HEK293 (cell line): Measurements from ENCODE around the gene AMMECR1L.

Experiments used
- CTCF ChIA-PET: fragments of 350-600 bp; formaldehyde crosslinking; extraction: SDS; loops from one replicate; lab custom pipeline; 2021; ENCODE audit warnings: antibody characterized with exemption; lab: Yijun Ruan, JAX
- POLR2A ChIA-PET: fragments of 300-600 bp; formaldehyde crosslinking; extraction: SDS; loops from one replicate; lab custom pipeline; 2020; ENCODE audit warnings: antibody characterized with exemption, inconsistent platforms; lab: Yijun Ruan, JAX
- H3K27ac ChIP-seq: fragments of 200-500 bp; sonication (Bioruptor generic); 2 replicates; pipeline ENCODE4 v1.5.1; 2014; ENCODE audit warnings: low read depth, low read length, control low read depth, inconsistent platforms; ENCODE audit errors: extremely low read depth
- H3K36me3 ChIP-seq, 2 experiments: fragments of 200-500 bp in 1 of 2; sonication (Bioruptor generic) in 1 of 2; 1 replicate in 1 of 2; 2 replicates in 1 of 2; pipeline ENCODE4 v1.5.1; 2014 to 2017; ENCODE audit warnings: inconsistent platforms in 2 of 2, low read length in 2 of 2; ENCODE audit not compliant: control insufficient read depth in 2 of 2, insufficient read depth in 1 of 2
- H3K4me1 ChIP-seq: fragments of 200-500 bp; sonication (Bioruptor generic); 2 replicates; pipeline ENCODE4 v1.5.1; 2014; ENCODE audit warnings: mild to moderate bottlenecking, low read length, inconsistent platforms; ENCODE audit not compliant: control insufficient read depth, insufficient read depth
- H3K4me3 ChIP-seq: 2 replicates; pipeline ENCODE4 v1.5.1; 2011; ENCODE audit warnings: low read depth, mild to moderate bottlenecking, control low read depth, low read length, moderate library complexity
- H3K9me3 ChIP-seq: fragments of 200-500 bp; sonication (Bioruptor generic); 2 replicates; pipeline ENCODE4 v1.5.1; 2014; ENCODE audit warnings: low read depth, low read length, inconsistent platforms; ENCODE audit not compliant: control insufficient read depth, insufficient read depth
- CTCF ChIP-seq: fragments of 450-650 bp; formaldehyde crosslinking; IDR thresholded peaks from 2 replicates; pipeline ENCODE4 v1.5.1; 2016; ENCODE audit warnings: missing biosample characterization, missing genetic modification characterization
- EGR2 ChIP-seq: fragments of 450-650 bp; formaldehyde crosslinking; IDR thresholded peaks from 2 replicates; pipeline ENCODE4 v1.5.1; 2016; ENCODE audit warnings: low read depth, missing biosample characterization, missing genetic modification characterization
- GFI1B ChIP-seq: fragments of 450-650 bp; formaldehyde crosslinking; IDR thresholded peaks from 2 replicates; pipeline ENCODE4 v1.5.1; 2016; ENCODE audit warnings: missing biosample characterization, missing genetic modification characterization
- KLF10 ChIP-seq: fragments of 450-650 bp; IDR thresholded peaks from 2 replicates; pipeline ENCODE4 v1.5.1; 2018; ENCODE audit warnings: missing biosample characterization, mild to moderate bottlenecking, missing genetic modification characterization
- KLF7 ChIP-seq: fragments of 450-650 bp; formaldehyde crosslinking; IDR thresholded peaks from 2 replicates; pipeline ENCODE4 v1.5.1; 2016; ENCODE audit warnings: missing biosample characterization, missing genetic modification characterization, borderline replicate concordance
- SETDB1 ChIP-seq: IDR thresholded peaks from one replicate; pipeline ENCODE4 v1.6.1; 2017; ENCODE audit warnings: mild to moderate bottlenecking, low read length, moderate library complexity, mixed read lengths; ENCODE audit not compliant: insufficient read length
- WT1 ChIP-seq: fragments of 450-650 bp; formaldehyde crosslinking; IDR thresholded peaks from 2 replicates; pipeline ENCODE4 v1.5.1; 2016; ENCODE audit warnings: missing biosample characterization, missing genetic modification characterization
- ZBTB44 ChIP-seq: fragments of 450-650 bp; IDR thresholded peaks from 2 replicates; pipeline ENCODE4 v1.5.1; 2018; ENCODE audit warnings: missing biosample characterization, mild to moderate bottlenecking, missing genetic modification characterization
- ZBTB48 ChIP-seq: fragments of 450-650 bp; formaldehyde crosslinking; IDR thresholded peaks from 2 replicates; pipeline ENCODE4 v1.5.1; 2016; ENCODE audit warnings: missing biosample characterization, missing genetic modification characterization
- ZBTB6 ChIP-seq: fragments of 450-650 bp; formaldehyde crosslinking; IDR thresholded peaks from 2 replicates; pipeline ENCODE4 v1.5.1; 2017; ENCODE audit warnings: missing biosample characterization, missing genetic modification characterization
- ZBTB7A ChIP-seq: fragments of 450-650 bp; formaldehyde crosslinking; IDR thresholded peaks from 2 replicates; pipeline ENCODE4 v1.5.1; 2016; ENCODE audit warnings: low read depth, missing biosample characterization, missing genetic modification characterization
- ZNF132 ChIP-seq: fragments of 450-650 bp; formaldehyde crosslinking; IDR thresholded peaks from 2 replicates; pipeline ENCODE4 v1.5.1; 2017; ENCODE audit warnings: missing biosample characterization, missing genetic modification characterization, borderline replicate concordance
- ZNF138 ChIP-seq: fragments of 450-650 bp; formaldehyde crosslinking; IDR thresholded peaks from 2 replicates; pipeline ENCODE4 v1.5.1; 2016; ENCODE audit warnings: missing biosample characterization, missing genetic modification characterization, borderline replicate concordance
- ZNF184 ChIP-seq: fragments of 450-650 bp; IDR thresholded peaks from 2 replicates; pipeline ENCODE4 v1.5.1; 2018; ENCODE audit warnings: missing biosample characterization, mild to moderate bottlenecking, missing genetic modification characterization
- ZNF202 ChIP-seq: fragments of 450-650 bp; formaldehyde crosslinking; IDR thresholded peaks from 2 replicates; pipeline ENCODE4 v1.5.1; 2016; ENCODE audit warnings: missing biosample characterization, missing genetic modification characterization, borderline replicate concordance
- ZNF223 ChIP-seq: fragments of 450-650 bp; formaldehyde crosslinking; IDR thresholded peaks from 2 replicates; pipeline ENCODE4 v1.5.1; 2016; ENCODE audit warnings: missing biosample characterization, missing genetic modification characterization
- ZNF280D ChIP-seq: fragments of 450-650 bp; formaldehyde crosslinking; IDR thresholded peaks from 2 replicates; pipeline ENCODE4 v1.5.1; 2016; ENCODE audit warnings: missing biosample characterization, missing genetic modification characterization
- ZNF416 ChIP-seq: fragments of 450-650 bp; formaldehyde crosslinking; IDR thresholded peaks from 2 replicates; pipeline ENCODE4 v1.5.1; 2016; ENCODE audit warnings: missing biosample characterization, missing genetic modification characterization
- ZNF561 ChIP-seq: fragments of 450-650 bp; IDR thresholded peaks from 2 replicates; pipeline ENCODE4 v1.5.1; 2018; ENCODE audit warnings: missing biosample characterization, missing genetic modification characterization, borderline replicate concordance
- ZNF623 ChIP-seq: fragments of 450-650 bp; formaldehyde crosslinking; IDR thresholded peaks from 2 replicates; pipeline ENCODE4 v1.5.1; 2016; ENCODE audit warnings: missing biosample characterization, missing genetic modification characterization
- ZNF658 ChIP-seq: fragments of 450-650 bp; formaldehyde crosslinking; IDR thresholded peaks from 2 replicates; pipeline ENCODE4; 2016; ENCODE audit warnings: missing biosample characterization, missing genetic modification characterization
- ZNF660 ChIP-seq: fragments of 450-650 bp; IDR thresholded peaks from 2 replicates; pipeline ENCODE4 v1.5.1; 2018; ENCODE audit warnings: missing biosample characterization, mild to moderate bottlenecking, missing genetic modification characterization
- ZNF677 ChIP-seq: fragments of 450-650 bp; IDR thresholded peaks from 2 replicates; pipeline ENCODE4 v1.5.0; 2018; ENCODE audit warnings: missing biosample characterization, mild to moderate bottlenecking, missing genetic modification characterization, moderate library complexity
- ZNF747 ChIP-seq: fragments of 450-650 bp; formaldehyde crosslinking; IDR thresholded peaks from 2 replicates; pipeline ENCODE4 v1.5.1; 2016; ENCODE audit warnings: missing biosample characterization, missing genetic modification characterization
- ZNF768 ChIP-seq: fragments of 450-650 bp; formaldehyde crosslinking; IDR thresholded peaks from 2 replicates; pipeline ENCODE4 v1.5.1; 2018; ENCODE audit warnings: missing biosample characterization, mild to moderate bottlenecking, missing genetic modification characterization
- ZNF785 ChIP-seq: fragments of 450-650 bp; formaldehyde crosslinking; IDR thresholded peaks from 2 replicates; pipeline ENCODE4 v1.5.1; 2016; ENCODE audit warnings: missing biosample characterization, missing genetic modification characterization
- ZNF843 ChIP-seq: fragments of 450-650 bp; formaldehyde crosslinking; IDR thresholded peaks from 2 replicates; pipeline ENCODE4 v1.5.1; 2016; ENCODE audit warnings: missing biosample characterization, missing genetic modification characterization
- ZSCAN18 ChIP-seq: fragments of 450-650 bp; formaldehyde crosslinking; IDR thresholded peaks from 2 replicates; pipeline ENCODE4 v1.5.1; 2016; ENCODE audit warnings: missing biosample characterization, missing genetic modification characterization
- ZSCAN30 ChIP-seq: fragments of 450-650 bp; IDR thresholded peaks from 2 replicates; pipeline ENCODE4 v1.5.1; 2018; ENCODE audit warnings: missing biosample characterization, mild to moderate bottlenecking, missing genetic modification characterization, moderate library complexity

Gene AMMECR1L

GRCh38 chr2:127818241-127818640 is 67.5 kb downstream of the AMMECR1L start:
- ChIA-PET CTCF (no interaction called here), POLR2A (no interaction called here)
- no peaks in the 10 kb centered on the region for H3K4me1 ChIP-seq
- TF ChIP-seq ZNF223 (tag by site-specific recombination), result no peak
- no peak for TF ChIP-seq ZNF768 (tag by site-specific recombination)
- TF ChIP-seq WT1 (tag by site-specific recombination), result no peak
- TF ChIP-seq ZBTB6 (tag by site-specific recombination), result no peak
- no peak for TF ChIP-seq ZNF658 (tag by site-specific recombination)
- no peak for TF ChIP-seq ZNF660 (tag by site-specific recombination)
- TF ChIP-seq SETDB1, result no peak
- TF ChIP-seq ZNF785 (tag by site-specific recombination), result no peak
- no peak for TF ChIP-seq ZNF843
- no peak for TF ChIP-seq ZNF677 (tag by site-specific recombination)
- no peak for TF ChIP-seq CTCF (tag by site-specific recombination)
- TF ChIP-seq EGR2 (tag by site-specific recombination), result no peak
- no peak for TF ChIP-seq KLF10 (tag by site-specific recombination)
- TF ChIP-seq ZNF202, result no peak
- no peak for TF ChIP-seq ZNF623 (tag by site-specific recombination)
- no peak for TF ChIP-seq ZSCAN18 (tag by site-specific recombination)
- TF ChIP-seq KLF7 (tag by site-specific recombination), result no peak
- TF ChIP-seq ZNF280D (tag by site-specific recombination), result no peak
- TF ChIP-seq ZNF132 (tag by site-specific recombination), result no peak
- TF ChIP-seq ZBTB7A (tag by site-specific recombination), result no peak
- no peaks in the 10 kb centered on the region for H3K36me3 ChIP-seq
- no peak overlapping the region for H3K27ac ChIP-seq
- no peaks in the 10 kb centered on the region for H3K9me3 ChIP-seq
- no peak overlapping the region for H3K4me3 ChIP-seq

GRCh38 chr2:127814677-127815076 is 71.1 kb downstream of the AMMECR1L start:
- no peaks in the 10 kb centered on the region for H3K9me3 ChIP-seq
- ChIA-PET POLR2A (no interaction called here), CTCF (no interaction called here)
- no peaks in the 10 kb centered on the region for H3K4me1 ChIP-seq
- no peak overlapping the region for H3K4me3 ChIP-seq
- H3K36me3 ChIP-seq, result no peaks in the 10 kb centered on the region
- H3K27ac ChIP-seq, result no peak overlapping the region
- TF ChIP-seq ZNF416 (tag by site-specific recombination) (no peak), ZSCAN30 (tag by site-specific recombination) (no peak), ZNF561 (tag by site-specific recombination) (no peak), ZNF747 (tag by site-specific recombination) (no peak), ZNF184 (no peak), GFI1B (tag by site-specific recombination) (no peak), ZBTB48 (tag by site-specific recombination) (no peak), ZNF138 (tag by site-specific recombination) (no peak), ZBTB44 (tag by site-specific recombination) (no peak)
